GM19438 (cell line): ENCODE measurements around the gene KBTBD2.
"Not testable (repeated sequence)": the region's sequence is repeated elsewhere in the genome, so short reads cannot be mapped to it uniquely, and the experiment has no call there.

Source experiments
- ATAC-seq: cut with Tn5 transposase; IDR thresholded peaks from one replicate; pipeline ENCODE4 v1.9.1; 2021; ENCODE audit warnings: low read depth; ENCODE audit not compliant: unreplicated experiment

The KBTBD2 gene

GRCh38 chr7:32893722-32894121 is 2.2 kb upstream of the KBTBD2 start:
- ATAC-seq = no peak

GRCh38 chr7:32893207-32893524 is 1.6 kb upstream of the KBTBD2 start:
- ATAC-seq = no peak

DNA sequence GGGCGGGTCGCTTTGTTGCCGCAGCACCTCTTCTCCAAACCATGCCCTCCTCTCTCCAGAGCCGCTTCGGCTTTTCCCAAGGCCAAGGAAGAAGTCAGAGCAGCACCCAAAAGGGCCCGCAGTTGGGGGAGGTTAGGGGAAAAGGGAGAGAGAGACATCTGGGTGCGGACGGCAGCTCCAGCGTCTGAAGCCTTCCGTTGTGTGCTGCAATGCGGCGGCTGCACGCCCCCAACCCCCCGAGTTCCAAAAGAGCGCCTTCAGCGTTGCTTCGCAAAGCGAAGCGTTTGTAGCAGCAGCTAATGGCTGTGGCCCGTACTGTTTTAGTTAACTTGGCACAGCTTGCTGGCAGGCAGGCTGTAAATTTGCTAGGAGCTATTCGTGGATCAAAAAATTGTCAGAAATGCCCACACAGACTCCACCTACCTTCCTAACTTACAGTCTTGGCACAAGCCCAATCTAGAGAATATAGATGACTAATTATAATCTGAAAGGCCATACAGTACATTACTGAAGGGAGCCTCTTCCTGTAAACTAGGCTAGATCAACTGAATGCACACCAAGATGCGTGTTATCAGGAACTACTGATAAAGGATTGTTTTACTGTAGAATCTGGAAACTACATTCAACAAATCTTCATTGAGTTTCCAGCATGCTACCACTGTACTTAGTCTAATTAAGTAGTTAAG is 1.1 kb upstream of the KBTBD2 start:
- no peak for ATAC-seq

GRCh38 chr7:32891800-32892520 is 400 bp upstream of the KBTBD2 start:
- ATAC-seq = peak; percentile 48

- no peak for ATAC-seq
Measured at GRCh38 chr7:32890793-32891042, 842 bp downstream of the KBTBD2 start.

- ATAC-seq = peak; percentile 22
Measured at GRCh38 chr7:32890010-32890792, 1.4 kb downstream of the KBTBD2 start.

GRCh38 chr7:32888505-32888904 is 3.1 kb downstream of the KBTBD2 start:
- no peak for ATAC-seq

GRCh38 chr7:32887395-32887794 is 4.2 kb downstream of the KBTBD2 start:
- ATAC-seq = no peak

GRCh38 chr7:32881074-32881982 is 10.2 kb downstream of the KBTBD2 start:
- no peak for ATAC-seq

- no peak for ATAC-seq
Measured at GRCh38 chr7:32879460-32879859, 12.1 kb downstream of the KBTBD2 start.

GRCh38 chr7:32878023-32878422 is 13.5 kb downstream of the KBTBD2 start:
- not testable (repeated sequence) for ATAC-seq

- no peak for ATAC-seq
Measured at GRCh38 chr7:32872421-32872820, 19.1 kb downstream of the KBTBD2 start.

DNA sequence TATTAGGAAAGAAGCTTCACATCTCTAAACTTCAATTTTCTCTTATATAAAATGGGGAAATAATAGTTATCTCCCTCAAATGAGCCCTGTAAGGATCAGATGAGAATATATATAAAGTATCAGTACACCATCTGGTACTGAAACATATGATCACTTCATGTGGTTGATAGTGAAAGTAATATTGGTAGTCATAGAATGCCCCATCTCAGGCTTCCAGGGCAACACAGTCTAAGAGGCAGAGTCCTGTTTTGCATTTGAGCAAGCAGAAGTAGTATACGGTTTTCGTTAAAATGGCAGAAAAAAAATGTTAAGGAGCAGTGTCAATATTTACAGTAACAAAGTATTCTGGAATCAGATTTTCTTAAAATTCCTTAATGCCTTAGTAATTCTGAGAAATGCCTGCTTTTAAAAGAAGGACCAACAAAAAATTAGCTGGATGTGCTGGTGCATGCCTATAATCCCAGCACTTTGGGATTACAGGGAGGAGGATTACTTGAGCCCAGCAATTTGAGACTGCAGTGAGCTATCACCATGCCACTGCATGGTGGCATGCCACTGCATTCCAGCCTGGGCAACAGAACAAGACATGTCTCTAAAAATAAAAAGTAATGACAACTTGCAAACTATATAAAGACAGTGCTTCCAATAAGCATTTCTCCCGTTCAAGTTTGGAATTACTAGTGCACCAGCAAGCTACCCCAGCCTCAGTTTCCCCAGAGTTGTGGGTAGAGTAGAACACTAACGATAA is 19.8 kb downstream of the KBTBD2 start:
- ATAC-seq = peak; percentile 72

DNA sequence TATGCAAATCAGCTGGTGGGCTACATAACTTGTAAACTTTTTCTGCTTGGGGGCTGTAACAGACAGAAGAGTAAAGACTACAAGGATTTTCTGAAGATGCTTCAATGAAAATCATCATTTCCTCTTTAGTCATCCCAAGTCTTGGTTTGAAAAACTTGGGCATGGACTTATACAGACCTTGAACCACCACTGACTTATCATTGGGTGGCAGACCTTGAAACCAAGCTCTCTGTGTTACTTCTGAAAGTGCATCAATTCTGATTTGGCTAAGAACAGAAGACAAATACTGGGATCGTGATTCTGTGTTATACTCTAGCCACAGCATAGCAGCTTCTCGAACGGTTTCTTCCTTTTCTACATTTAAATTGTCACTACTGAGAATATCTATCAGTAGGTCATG is 21.3 kb downstream of the KBTBD2 start:
- ATAC-seq = no peak

GRCh38 chr7:32869716-32870115 is 21.8 kb downstream of the KBTBD2 start:
- no peak for ATAC-seq

DNA sequence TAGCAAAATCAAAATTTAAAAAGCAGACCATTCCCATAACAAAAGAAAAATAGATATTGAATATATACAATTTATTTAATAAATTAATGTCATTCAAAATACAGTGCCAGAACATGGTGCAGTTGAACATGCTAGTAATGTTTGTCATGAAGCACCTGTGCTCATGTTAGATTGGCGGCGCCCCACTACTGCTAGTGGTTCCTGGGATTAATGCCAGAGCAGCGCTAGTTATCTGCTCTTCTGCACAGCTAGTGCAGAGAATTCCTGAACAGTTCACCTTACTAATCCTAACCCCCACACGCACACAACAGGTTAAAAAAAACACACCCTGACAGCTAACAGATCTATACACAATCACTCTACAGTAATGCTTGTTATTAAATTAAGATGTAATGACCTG is 23.4 kb downstream of the KBTBD2 start:
- no peak for ATAC-seq

DNA sequence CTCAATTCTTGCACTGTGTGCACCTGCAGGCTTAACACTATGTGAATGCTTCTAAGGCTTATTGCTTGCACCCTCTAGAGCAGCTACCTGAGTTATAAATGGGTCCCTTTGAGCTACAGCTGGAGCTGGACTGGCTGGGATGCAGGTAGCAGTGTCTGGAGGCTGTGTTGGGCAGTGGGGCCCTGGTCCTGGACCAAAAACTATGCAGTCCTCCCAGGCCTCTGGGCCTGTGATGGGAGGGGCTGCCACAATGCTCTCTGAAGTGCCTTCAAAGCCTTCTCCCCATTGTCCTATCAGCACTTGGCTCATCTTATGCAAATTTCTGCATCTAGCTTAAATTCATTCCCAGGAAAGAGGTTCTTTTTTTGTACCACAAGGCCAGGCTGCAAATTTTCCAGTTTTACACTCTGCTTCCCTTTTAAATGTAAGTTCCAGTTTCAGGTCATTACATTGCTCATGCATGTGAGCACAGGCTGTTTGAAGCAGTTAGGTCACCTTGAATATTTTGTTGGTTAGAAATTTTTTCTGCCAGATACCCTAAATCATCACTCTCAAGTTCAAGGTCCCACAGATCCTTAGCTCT is 26.0 kb downstream of the KBTBD2 start:
- ATAC-seq = no peak

DNA sequence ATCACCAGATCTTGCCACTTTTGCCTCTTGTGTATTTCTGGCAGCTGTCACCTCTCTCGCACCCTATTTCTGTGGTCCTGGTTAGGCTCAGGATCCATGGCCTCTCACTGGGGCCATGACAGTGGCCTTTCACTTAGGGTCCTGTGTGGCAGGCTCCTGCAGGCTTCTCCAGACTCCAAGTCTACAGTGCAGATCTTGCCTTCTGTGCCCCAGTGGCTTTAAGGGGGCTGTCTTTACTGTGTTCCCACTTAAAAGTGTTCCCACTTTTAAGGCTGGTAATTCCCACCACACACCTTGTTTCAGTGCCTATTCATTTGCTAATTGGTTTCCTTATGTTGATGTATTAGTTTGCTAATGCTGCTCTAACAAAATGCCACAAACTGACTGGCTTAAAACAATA is 27.7 kb downstream of the KBTBD2 start:
- not testable (repeated sequence) for ATAC-seq

- ATAC-seq = no peak
Measured at GRCh38 chr7:32860090-32860489, 31.5 kb downstream of the KBTBD2 start.

DNA sequence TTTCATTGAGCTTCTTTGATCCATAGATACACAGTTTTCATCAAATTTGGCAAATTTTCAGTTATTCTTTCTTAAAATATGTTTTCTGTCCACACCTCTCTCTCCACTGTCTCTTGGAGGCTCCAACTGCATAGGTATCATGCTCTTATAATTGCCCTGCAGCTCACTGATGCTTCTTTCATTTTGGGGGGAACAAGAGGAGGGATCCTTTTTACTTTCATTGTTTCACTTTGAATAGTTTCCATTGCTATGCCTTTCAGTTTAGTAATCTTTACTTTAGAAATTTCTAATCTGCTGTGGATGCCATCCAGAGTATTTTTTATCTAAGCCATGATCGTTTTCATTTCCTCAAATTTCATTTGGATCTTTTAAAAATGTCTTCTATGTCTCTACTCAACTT is 32.9 kb downstream of the KBTBD2 start:
- ATAC-seq = no peak
